ENCODE measurements around the gene RTCA. TPM values are rescaled to one million over a fixed set of nuclear protein-coding genes. Genes with fewer than 3 reads are reported as not detected.
"Not testable (repeated sequence)": the region's sequence is repeated elsewhere in the genome, so short reads cannot be mapped to it uniquely, and the experiment has no call there.

Gene RTCA
- total RNA-seq, 1 donor from 2014 or later = 35.1 TPM

GRCh38 chr1:100328133-100328532 is 62.1 kb downstream of the RTCA start:
- no peaks in the 10 kb centered on the region for H3K36me3 Mint-ChIP-seq

DNA sequence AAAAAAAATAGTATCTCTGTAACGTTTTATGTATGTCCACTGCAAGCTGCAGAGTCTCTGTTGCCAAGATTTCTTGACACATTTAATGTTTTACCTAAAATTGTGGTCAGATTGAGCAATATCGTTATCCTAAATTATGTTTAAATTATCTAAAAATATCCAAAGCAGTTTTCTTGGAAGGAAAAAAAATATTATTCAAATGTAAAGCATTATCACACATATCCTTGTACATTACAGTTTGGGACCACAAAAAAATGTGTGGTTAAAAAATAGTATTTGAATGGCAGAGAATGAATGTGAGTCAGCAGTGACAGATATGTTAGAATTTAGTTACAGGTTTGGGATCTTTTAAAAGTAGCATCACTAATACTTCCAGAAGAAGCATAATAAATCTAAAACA is 65.1 kb downstream of the RTCA start:
- not testable (repeated sequence) for H3K27me3 Mint-ChIP-seq; H3K4me1 Mint-ChIP-seq (ENCODE audit: unreplicated experiment); H3K4me3 Mint-ChIP-seq; DNase-seq (ENCODE audit: extremely low spot score, unreplicated experiment); H3K9me3 Mint-ChIP-seq; H3K27ac Mint-ChIP-seq; H3K36me3 Mint-ChIP-seq

More at GRCh38 chr1:100328133-100328532, 62.1 kb downstream of the RTCA start:
- peaks cover 9% of the 10 kb centered on the region for H3K4me1 Mint-ChIP-seq (ENCODE audit: unreplicated experiment)
- H3K4me3 Mint-ChIP-seq = no peak overlapping the region
- DNase-seq (ENCODE audit: extremely low spot score, unreplicated experiment) = no peak
- no peak for TF ChIP-seq CTCF (conservative IDR thresholded peaks at IDR 0.05)
- H3K27me3 Mint-ChIP-seq = no peaks in the 10 kb centered on the region
- no peak overlapping the region for H3K27ac Mint-ChIP-seq
- H3K9me3 Mint-ChIP-seq = no peaks in the 10 kb centered on the region

- H3K36me3 Mint-ChIP-seq = no peaks in the 10 kb centered on the region
- H3K4me1 Mint-ChIP-seq (ENCODE audit: unreplicated experiment) = no peaks in the 10 kb centered on the region
- DNase-seq (ENCODE audit: extremely low spot score, unreplicated experiment) = no peak
- H3K27me3 Mint-ChIP-seq = peaks cover 3% of the 10 kb centered on the region
- no peak overlapping the region for H3K27ac Mint-ChIP-seq
- no peak overlapping the region for H3K4me3 Mint-ChIP-seq
- no peaks in the 10 kb centered on the region for H3K9me3 Mint-ChIP-seq
- no peak for TF ChIP-seq CTCF (conservative IDR thresholded peaks at IDR 0.05)
Measured at GRCh38 chr1:100332331-100332730, 66.3 kb downstream of the RTCA start.

- DNase-seq (ENCODE audit: extremely low spot score, unreplicated experiment) = no peak
- H3K9me3 Mint-ChIP-seq = no peaks in the 10 kb centered on the region
- no peaks in the 10 kb centered on the region for H3K36me3 Mint-ChIP-seq
- no peak overlapping the region for H3K4me3 Mint-ChIP-seq
- H3K4me1 Mint-ChIP-seq (ENCODE audit: unreplicated experiment) = no peaks in the 10 kb centered on the region
- no peak overlapping the region for H3K27ac Mint-ChIP-seq
- TF ChIP-seq CTCF (conservative IDR thresholded peaks at IDR 0.05) = no peak
- peaks cover 3% of the 10 kb centered on the region for H3K27me3 Mint-ChIP-seq
Measured at GRCh38 chr1:100335436-100335835, 69.4 kb downstream of the RTCA start.

- not testable (repeated sequence) for H3K9me3 Mint-ChIP-seq; DNase-seq (ENCODE audit: extremely low spot score, unreplicated experiment); H3K36me3 Mint-ChIP-seq; H3K27ac Mint-ChIP-seq; H3K4me3 Mint-ChIP-seq; H3K27me3 Mint-ChIP-seq; H3K4me1 Mint-ChIP-seq (ENCODE audit: unreplicated experiment)
Measured at GRCh38 chr1:100337878-100338277, 71.9 kb downstream of the RTCA start.

GRCh38 chr1:100339735-100340134 is 73.7 kb downstream of the RTCA start:
- H3K4me1 Mint-ChIP-seq (ENCODE audit: unreplicated experiment); H3K4me3 Mint-ChIP-seq; H3K9me3 Mint-ChIP-seq; H3K27me3 Mint-ChIP-seq; H3K27ac Mint-ChIP-seq; DNase-seq (ENCODE audit: extremely low spot score, unreplicated experiment); H3K36me3 Mint-ChIP-seq: not testable (repeated sequence)

DNA sequence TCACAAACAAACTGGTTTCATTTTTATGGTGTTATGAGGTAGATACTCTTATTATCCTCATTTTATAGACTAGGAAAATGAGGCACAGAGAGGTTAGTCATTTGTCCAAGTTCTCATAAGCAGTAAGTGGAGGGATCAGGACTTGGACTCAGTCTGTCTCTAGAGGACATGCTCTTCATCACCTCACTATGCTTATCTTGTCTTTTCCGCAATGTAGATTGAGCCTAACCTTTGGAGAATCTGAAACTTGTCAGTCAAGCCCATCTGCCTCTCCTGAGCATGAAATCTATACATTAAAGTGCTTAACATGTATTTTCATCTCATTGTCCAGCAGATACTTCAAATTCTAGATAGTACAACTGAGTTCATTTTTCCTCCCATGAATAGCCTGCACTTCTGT is 74.5 kb downstream of the RTCA start:
- Mint-ChIP-seq H3K27ac (no peak overlapping the region), H3K4me1 (ENCODE audit: unreplicated experiment) (no peaks in the 10 kb centered on the region), H3K9me3 (no peaks in the 10 kb centered on the region), H3K36me3 (no peaks in the 10 kb centered on the region), H3K27me3 (peaks cover 3% of the 10 kb centered on the region), H3K4me3 (no peak overlapping the region)
- no peak for TF ChIP-seq CTCF (conservative IDR thresholded peaks at IDR 0.05)
- DNase-seq (ENCODE audit: extremely low spot score, unreplicated experiment) = no peak

Data from type B pancreatic cell (in vitro differentiated cells).